Superior temporal gyrus (tissue), 1 donor: Measurements from ENCODE around the gene TEP1.
"Not testable (repeated sequence)": the region's sequence is repeated elsewhere in the genome, so short reads cannot be mapped to it uniquely, and the experiment has no call there.

Source experiments
- DNase-seq: peaks from one replicate; pipeline ENCODE4 v3.0.0-alpha.2; 2016; ENCODE audit errors: extremely low spot score

Gene TEP1

DNA sequence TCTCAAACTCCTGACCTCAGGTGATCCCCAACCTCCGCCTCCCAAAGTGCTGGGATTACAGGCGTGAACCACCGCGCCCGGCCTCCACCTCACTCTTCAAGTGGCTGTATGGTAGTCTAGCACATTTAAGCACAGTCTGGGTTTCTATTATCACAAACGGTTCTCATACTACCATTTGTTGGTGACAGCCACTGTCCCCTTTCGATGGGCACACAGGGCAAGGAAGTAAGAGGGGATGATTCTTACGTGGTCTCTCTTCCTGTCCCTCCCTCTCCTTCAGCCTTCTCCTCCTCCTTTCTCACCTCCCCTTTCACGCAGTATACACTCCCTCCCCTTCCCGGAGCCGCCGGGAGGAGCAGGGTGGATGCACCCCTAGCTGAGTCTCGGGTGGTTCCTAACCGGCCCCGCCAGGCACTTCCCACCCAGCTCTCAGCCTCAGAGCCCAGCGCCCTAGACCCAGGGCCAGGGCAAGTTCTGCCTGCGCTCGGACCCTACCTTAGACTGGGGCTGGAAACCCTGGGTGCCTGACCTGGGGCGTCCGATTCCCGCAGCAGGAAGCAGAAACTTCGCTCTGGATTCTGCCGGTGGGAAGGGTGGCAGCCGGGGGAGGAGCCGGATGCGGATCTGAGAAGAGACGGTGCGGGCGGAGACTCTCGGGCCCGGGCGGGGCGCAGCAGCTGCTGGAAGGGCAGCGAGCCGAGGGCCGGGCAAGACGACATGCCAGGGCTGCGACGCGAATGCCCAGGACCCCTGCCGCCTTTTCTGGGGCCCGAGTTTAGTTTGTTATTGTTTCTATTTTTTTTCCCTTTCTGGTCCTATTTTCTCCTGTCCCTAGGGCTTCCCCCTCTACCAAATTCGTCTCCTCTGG is at the start of gene TEP1:
Gene TEP1, minus strand, starts transcription at position 626 of the 868 bp plus-strand sequence. CDS start 5,062 bp downstream, outside the sequence.
- peak; percentile 72 for DNase-seq

GRCh38 chr14:20461225-20462141 is 48.2 kb upstream of the TEP1 start, which contains the start of gene PIP4P1:
TSS of gene PIP4P1 (minus strand) at chr14:20461434. CDS start at chr14:20461325, 109 bp downstream.
- DNase-seq: peak; percentile 100

GRCh38 chr14:20460458-20461224 is 47.3 kb upstream of the TEP1 start:
- DNase-seq: no peak

GRCh38 chr14:20458031-20458789 is 44.9 kb upstream of the TEP1 start:
- DNase-seq: no peak

GRCh38 chr14:20456971-20457370 is 43.7 kb upstream of the TEP1 start:
- DNase-seq: no peak

DNA sequence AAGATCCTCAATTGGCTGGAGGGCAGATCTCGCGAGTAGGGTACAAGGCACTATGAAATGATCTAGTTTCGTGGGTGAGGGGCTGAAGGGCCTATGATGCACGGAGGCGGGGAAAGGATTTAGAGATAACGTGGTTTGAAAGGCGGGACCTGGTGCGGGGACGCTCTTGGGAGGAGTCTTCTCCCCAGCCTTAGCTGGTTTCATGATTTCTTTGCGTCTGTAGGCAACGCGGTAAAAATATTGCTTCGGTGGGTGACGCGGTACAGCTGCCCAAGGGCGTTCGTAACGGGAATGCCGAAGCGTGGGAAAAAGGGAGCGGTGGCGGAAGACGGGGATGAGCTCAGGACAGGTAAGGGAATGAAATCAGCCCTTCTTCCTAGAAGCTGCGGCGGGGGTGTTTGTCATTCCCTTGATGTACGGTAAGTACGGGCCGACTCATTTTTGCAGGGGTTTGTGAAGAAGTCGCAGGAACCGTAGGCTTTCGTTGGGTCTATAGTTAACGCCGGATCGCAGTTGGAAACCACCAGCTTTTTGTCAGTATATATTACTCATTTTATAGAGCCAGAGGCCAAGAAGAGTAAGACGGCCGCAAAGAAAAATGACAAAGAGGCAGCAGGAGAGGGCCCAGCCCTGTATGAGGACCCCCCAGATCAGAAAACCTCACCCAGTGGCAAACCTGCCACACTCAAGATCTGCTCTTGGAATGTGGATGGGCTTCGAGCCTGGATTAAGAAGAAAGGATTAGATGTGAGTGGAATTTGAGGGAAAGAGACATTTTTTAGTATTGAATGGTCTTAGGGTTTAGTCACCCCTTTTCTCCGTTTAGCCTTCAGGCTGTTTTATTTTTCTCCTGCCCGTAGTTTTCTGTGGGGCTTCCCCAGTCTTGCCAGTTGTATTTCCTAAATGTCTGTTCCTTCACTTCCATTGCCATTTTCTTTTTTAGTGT is 42.3 kb upstream of the TEP1 start:
- no peak for DNase-seq

GRCh38 chr14:20454516-20455354 is 41.4 kb upstream of the TEP1 start, which contains the start of the genes APEX1 and OSGEP:
TSS of gene APEX1 (plus strand) at chr14:20455226. CDS start at chr14:20455646, 420 bp downstream.
TSS of gene OSGEP (minus strand) at chr14:20454812. CDS start at chr14:20454683, 129 bp downstream.
- DNase-seq: peak; percentile 100

DNA sequence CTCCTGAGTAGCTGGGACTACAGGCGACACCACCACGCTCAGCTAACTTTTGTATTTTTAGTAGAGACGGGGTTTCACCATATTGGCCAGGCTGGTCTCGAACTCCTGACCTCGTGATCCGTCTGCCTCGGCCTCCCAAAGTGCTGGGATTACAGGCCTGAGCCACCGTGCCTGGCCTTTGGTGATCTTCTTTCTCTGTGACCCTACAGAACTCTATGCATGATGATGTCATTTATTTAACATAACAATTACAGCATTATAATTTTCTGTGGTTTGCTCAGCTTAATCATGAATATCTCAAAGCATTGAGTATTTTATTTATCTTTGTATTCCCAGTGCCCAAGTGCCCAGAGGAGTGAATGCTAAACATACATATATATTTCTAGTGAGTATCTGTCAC is 39.5 kb upstream of the TEP1 start:
- DNase-seq: not testable (repeated sequence)

- no peak for DNase-seq
Observed at GRCh38 chr14:20446889-20447288, 33.6 kb upstream of the TEP1 start.

- DNase-seq: not testable (repeated sequence)
Observed at GRCh38 chr14:20443650-20444049, 30.3 kb upstream of the TEP1 start.

- DNase-seq: no peak
Observed at GRCh38 chr14:20441461-20441860, 28.2 kb upstream of the TEP1 start.

- no peak for DNase-seq
Observed at GRCh38 chr14:20440882-20441281, 27.6 kb upstream of the TEP1 start.

DNA sequence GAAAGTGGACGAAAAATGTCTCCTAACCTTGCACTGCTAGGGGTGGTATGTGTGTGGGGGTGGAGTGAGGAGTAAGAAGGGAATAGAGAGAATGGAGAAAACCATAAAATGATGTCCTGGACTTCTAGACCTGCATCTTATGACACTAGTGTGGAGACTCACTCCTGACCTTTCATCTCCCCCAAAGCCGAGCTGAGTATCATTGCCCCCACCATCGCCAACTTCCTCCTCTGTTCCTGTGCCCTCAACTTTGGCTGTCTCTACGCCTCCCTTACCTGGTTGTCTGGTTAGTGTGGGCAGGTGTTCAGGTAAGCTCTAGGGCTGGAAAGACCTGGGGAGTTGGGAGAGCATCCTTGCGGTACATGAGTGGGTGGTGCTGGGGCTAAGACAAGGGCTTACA is 27.2 kb upstream of the TEP1 start:
- no peak for DNase-seq

DNA sequence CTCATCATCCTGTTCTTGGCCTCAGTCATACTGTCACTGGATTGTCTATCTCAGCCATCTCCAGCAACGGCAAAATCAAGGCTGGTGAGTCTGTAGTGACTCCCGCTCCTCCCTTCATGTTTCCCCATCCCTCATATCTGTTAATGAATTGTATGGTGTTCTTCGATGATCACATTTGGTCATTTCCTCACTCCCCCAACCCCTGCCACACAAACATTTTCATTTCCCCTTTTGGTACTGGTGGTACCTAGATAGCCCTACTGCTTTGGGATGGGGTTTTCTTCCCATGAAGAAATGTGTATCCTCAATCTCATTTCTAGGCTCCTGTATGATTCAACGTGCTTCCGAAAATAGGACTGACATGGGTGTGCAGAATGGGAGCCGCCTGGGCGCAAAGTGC is 25.4 kb upstream of the TEP1 start:
- no peak for DNase-seq

- DNase-seq: no peak
Observed at GRCh38 chr14:20436363-20436755, 23.1 kb upstream of the TEP1 start.

DNA sequence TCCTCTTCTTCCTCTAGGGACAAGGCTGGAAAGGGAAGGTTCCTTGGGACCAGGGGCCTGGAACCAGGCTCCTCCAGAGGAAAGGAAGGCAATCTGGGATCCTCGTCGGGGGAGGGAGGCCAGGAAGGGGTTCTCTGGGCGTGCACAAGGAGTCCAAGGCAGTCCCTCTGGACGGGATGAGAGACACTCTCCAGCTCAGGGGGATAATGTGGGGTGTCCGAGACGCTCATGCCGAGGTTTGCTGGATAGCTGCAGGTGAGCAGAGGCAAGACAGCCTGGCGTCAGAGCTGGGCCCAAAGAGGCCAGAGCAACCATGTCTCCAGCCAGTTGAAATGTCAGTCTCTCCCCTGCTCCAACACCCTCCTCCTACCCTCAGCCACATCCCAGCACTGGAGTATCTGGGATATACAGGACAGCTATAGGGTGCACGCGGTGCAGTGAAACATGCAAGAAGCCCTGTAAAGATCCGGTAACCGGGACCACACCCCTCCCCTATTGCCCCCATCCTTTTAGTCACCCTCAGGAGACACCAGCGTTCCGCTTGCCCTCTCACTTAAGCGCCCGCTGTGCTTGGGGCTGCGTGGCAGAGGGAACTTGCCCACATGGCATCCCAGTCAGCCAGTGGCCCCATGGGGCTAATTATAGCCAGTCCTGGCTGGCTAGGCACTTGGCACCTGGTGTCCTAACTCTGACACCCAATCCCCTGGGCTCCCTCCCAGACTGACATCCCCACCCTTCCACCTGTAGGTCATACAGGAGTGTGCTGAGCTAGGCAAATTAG is 22.5 kb upstream of the TEP1 start, which contains the start of gene KLHL33:
Gene KLHL33, minus strand, starts transcription at position 585 of the 781 bp plus-strand sequence. Its CDS starts 355 bp downstream, at position 230.
- no peak for DNase-seq

- peak; percentile 78 for DNase-seq
Observed at GRCh38 chr14:20434701-20435581, 21.6 kb upstream of the TEP1 start.
